Gastrocnemius medialis (tissue), 4 donors: ENCODE data around the gene NLRC3. TPM values are rescaled to one million over a fixed set of nuclear protein-coding genes. Genes with fewer than 3 reads are reported as not detected.

ENCODE experiments used
- ATAC-seq, 2 donors: fragments of 150-250 bp; one replicate each; pipeline ENCODE4 v1.9.1; 2016
- DNase-seq, 2 donors: peaks; one replicate each; pipeline ENCODE4 v3.0.0-alpha.2; 2019
- H3K27ac ChIP-seq, 4 donors: fragments of 200-600 bp; sonication (generic); 1 replicate in 1 of 4; 2 replicates in 3 of 4; pipeline ENCODE4 v1.5.1; 2016 to 2018; ENCODE audit warnings: mild to moderate bottlenecking in 2 of 4, moderate library complexity in 1 of 4
- H3K27me3 ChIP-seq, 3 donors: fragments of 200-600 bp; sonication (generic) in 2 of 3; 1 replicate in 1 of 3; 2 replicates in 2 of 3; pipeline versions ENCODE4 v1.5.1 to v1.6.0; 2016 to 2019; ENCODE audit warnings: mild to moderate bottlenecking in 1 of 3, moderate library complexity in 1 of 3
- H3K36me3 ChIP-seq, 2 donors: fragments of 200-600 bp; sonication (generic) in 1 of 2; one replicate each; pipeline ENCODE4 v1.5.1; 2017 to 2018
- H3K4me1 ChIP-seq, 2 donors: fragments of 200-600 bp; sonication (generic) in 1 of 2; one replicate each; pipeline ENCODE4 v1.5.1; 2016 to 2017; ENCODE audit warnings: mild to moderate bottlenecking in 2 of 2
- H3K4me3 ChIP-seq, 4 donors: fragments of 200-600 bp; sonication (generic) in 3 of 4; 1 replicate in 1 of 4; 2 replicates in 3 of 4; pipeline ENCODE4 v1.5.1; 2016 to 2019; ENCODE audit warnings: mild to moderate bottlenecking in 2 of 4
- H3K9me3 ChIP-seq, 3 donors: fragments of 200-600 bp; sonication (generic) in 2 of 3; 1 replicate in 1 of 3; 2 replicates in 2 of 3; pipeline ENCODE4 v1.5.1; 2016 to 2019
- POLR2A ChIP-seq, 2 donors: fragments of 450-650 bp; IDR thresholded peaks; one replicate each; pipeline ENCODE4 v1.6.1; 2017; ENCODE audit warnings: antibody characterized with exemption in 2 of 2, mild to moderate bottlenecking in 2 of 2, moderate library complexity in 2 of 2
- in situ Hi-C, 4 donors: fragments of 200-750 bp; cut with MboI; loops; one replicate each; pipeline versions ENCODE4 v1.15.0 to v1.8.0; 2017; ENCODE audit warnings: low sequenced_read_pairs in 4 of 4
- intact Hi-C: fragments of 100-400 bp; cut with DNase I; formaldehyde crosslinking; loops from one replicate; pipeline ENCODE4 v1.15.1; 2023; ENCODE audit warnings: low total_unique reads
- total RNA-seq, 4 donors: library from RNA; depleted of rRNA; stranded (reverse); fragments of >200 nt; gene quantifications; one replicate each; pipeline versions ENCODE4 v1.1.0 to v1.2.3, GENCODE V29; 2016
- TF ChIP-seq, protein P1 (sequence below), 5 experiments: fragments of 450-650 bp in 3 of 5; fragments of 200-600 bp in 2 of 5; sonication (generic) in 2 of 5; IDR thresholded peaks in 4 of 5; conservative IDR thresholded peaks in 1 of 5; 1 replicate in 4 of 5; 2 replicates in 1 of 5; pipeline ENCODE4 v1.5.1; 2016 to 2019; ENCODE audit warnings: antibody characterized with exemption in 5 of 5, mild to moderate bottlenecking in 3 of 5, moderate library complexity in 3 of 5

Gene NLRC3
- total RNA-seq, 4 donors from 2014 or later, result 0.11 to 0.26 (median 0.22) TPM

DNA sequence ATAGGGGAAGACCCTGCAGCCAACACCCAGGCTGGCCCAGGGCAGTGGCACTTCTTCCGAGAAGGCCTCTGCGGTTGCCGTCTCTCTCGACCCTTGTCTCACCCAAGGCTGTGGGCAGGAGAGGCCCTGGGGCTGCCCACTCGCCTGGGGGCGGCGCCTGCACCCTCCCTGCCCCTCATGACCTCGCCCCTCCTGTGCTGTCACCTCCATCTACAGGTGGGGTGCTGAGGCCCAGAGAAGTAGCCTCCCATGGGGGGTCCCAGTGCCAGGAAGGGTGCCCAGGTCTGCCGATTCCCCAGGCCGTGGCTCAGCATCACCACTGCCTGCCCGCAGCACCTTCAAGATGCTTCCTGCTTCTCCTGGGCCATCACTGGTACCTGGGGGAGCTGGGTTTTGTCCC, 992 bp downstream of the NLRC3 start:
- peaks cover 0 to 2% (median 0%) of the 10 kb centered on the region in 3 donors for H3K27me3 ChIP-seq
- DNase-seq, result no peak
- intact Hi-C loops, result no loop called here

DNA sequence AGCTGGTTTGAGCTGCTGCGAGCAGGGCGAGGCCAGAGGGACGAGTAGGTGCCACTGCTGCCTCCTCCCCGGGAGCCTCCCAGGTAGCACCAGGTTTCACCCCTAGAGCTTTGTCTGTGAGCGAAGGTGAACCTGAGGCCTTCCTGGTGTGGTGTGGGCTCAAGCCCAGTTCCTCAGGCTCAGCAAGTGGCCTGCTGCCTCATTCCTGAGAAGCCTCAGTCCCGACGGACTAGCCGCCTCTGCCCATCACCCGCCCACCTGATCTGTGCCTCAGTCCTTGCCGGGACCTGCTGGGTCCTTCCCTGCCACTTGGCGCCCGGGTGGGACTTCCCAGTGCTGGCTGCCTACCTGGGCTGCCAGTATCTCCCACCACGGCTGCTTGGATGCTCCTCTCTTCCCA, 1.7 kb downstream of the NLRC3 start:
- Histone ChIP-seq H3K4me1 (no peaks in the 10 kb centered on the region), H3K4me3 (no peak overlapping the region), H3K27me3 (peaks cover 0 to 2% (median 0%) of the 10 kb centered on the region in 3 donors), H3K27ac (no peak overlapping the region), H3K36me3 (no peaks in the 10 kb centered on the region), H3K9me3 (no peaks in the 10 kb centered on the region)
- intact Hi-C loops, result no loop called here
- TF ChIP-seq, protein P1, sequence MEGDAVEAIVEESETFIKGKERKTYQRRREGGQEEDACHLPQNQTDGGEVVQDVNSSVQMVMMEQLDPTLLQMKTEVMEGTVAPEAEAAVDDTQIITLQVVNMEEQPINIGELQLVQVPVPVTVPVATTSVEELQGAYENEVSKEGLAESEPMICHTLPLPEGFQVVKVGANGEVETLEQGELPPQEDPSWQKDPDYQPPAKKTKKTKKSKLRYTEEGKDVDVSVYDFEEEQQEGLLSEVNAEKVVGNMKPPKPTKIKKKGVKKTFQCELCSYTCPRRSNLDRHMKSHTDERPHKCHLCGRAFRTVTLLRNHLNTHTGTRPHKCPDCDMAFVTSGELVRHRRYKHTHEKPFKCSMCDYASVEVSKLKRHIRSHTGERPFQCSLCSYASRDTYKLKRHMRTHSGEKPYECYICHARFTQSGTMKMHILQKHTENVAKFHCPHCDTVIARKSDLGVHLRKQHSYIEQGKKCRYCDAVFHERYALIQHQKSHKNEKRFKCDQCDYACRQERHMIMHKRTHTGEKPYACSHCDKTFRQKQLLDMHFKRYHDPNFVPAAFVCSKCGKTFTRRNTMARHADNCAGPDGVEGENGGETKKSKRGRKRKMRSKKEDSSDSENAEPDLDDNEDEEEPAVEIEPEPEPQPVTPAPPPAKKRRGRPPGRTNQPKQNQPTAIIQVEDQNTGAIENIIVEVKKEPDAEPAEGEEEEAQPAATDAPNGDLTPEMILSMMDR (IDR thresholded peaks at IDR 0.05 in 4 of 5, conservative IDR thresholded peaks at IDR 0.05 in 1 of 5), result no peak
- no peak for TF ChIP-seq POLR2A (IDR thresholded peaks at IDR 0.05)
- ATAC-seq (no peak), DNase-seq (no peak)
- in situ Hi-C loops, result no loop called here

More for the DNA sequence above, 992 bp downstream of the NLRC3 start:
- Histone ChIP-seq H3K27ac (no peak overlapping the region), H3K9me3 (no peaks in the 10 kb centered on the region), H3K4me3 (no peak overlapping the region), H3K36me3 (no peaks in the 10 kb centered on the region), H3K4me1 (no peaks in the 10 kb centered on the region)
- ATAC-seq, result no peak
- no peak for TF ChIP-seq POLR2A (IDR thresholded peaks at IDR 0.05)
- TF ChIP-seq, protein P1 (IDR thresholded peaks at IDR 0.05 in 4 of 5, conservative IDR thresholded peaks at IDR 0.05 in 1 of 5), result no peak
- in situ Hi-C loops, result no loop called here

GRCh38 chr16:3574195-3574594, 3.0 kb downstream of the NLRC3 start:
- TF ChIP-seq POLR2A (IDR thresholded peaks at IDR 0.05), result no peak
- TF ChIP-seq, protein P1 (IDR thresholded peaks at IDR 0.05 in 4 of 5, conservative IDR thresholded peaks at IDR 0.05 in 1 of 5), result no peak
- Histone ChIP-seq H3K4me1 (no peaks in the 10 kb centered on the region), H3K9me3 (no peaks in the 10 kb centered on the region), H3K36me3 (no peaks in the 10 kb centered on the region), H3K4me3 (no peak overlapping the region), H3K27ac (no peak overlapping the region), H3K27me3 (peaks cover 0 to 2% (median 0%) of the 10 kb centered on the region in 3 donors)
- in situ Hi-C loops, result no loop called here
- DNase-seq (no peak), ATAC-seq (no peak)
- intact Hi-C loops, result no loop called here

DNA sequence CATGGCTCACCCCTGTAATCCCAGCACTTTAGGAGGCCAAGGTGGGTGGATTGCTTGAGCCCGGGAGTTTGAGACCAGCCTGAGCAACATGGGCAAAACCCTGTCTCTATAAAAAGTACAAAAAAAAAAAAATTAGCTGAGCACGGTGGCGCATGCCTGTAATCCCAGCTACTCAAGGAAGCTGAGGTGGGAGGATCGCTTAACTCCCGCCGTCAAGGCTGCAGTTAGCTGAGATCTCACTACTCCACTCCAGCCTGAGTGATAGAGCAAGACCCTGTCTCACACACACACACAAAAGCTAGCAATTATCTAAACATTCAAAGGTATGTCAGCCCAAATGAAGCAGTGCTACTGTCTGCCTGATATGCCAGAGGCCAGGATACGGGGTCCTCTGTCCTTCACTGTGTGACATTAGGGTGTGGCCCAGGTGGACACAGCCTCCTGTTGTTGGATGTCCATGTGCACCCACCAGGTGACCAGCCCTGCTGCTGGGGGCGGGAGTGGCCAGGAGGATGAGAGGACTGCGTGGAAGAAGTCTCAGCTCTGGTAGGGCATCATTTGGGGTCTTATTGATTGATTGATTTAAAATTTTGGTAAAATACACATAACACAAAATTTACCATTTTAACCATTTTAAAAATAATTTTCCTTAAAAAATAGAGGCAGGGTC, 3.9 kb downstream of the NLRC3 start:
- DNase-seq (no peak), ATAC-seq (no peak)
- Histone ChIP-seq H3K36me3 (no peaks in the 10 kb centered on the region), H3K27me3 (peaks cover 0 to 2% (median 0%) of the 10 kb centered on the region in 3 donors), H3K9me3 (no peaks in the 10 kb centered on the region), H3K4me1 (no peaks in the 10 kb centered on the region), H3K27ac (no peak overlapping the region), H3K4me3 (no peak overlapping the region)
- intact Hi-C loops (no loop called here), in situ Hi-C loops (no loop called here)
- TF ChIP-seq POLR2A (IDR thresholded peaks at IDR 0.05), result no peak
- TF ChIP-seq, protein P1 (IDR thresholded peaks at IDR 0.05 in 4 of 5, conservative IDR thresholded peaks at IDR 0.05 in 1 of 5), result no peak
